ENCODE measurements around the gene PSAP.
"Not testable (repeated sequence)": the region's sequence is repeated elsewhere in the genome, so short reads cannot be mapped to it uniquely, and the experiment has no call there.

GRCh38 chr10:71851465-71852095 is 529 bp upstream of the PSAP start:
- TF ChIP-seq POLR2A, POLR2AphosphoS5 (IDR thresholded peaks at IDR 0.05): not testable (repeated sequence)

Data from prostate gland (tissue), 1 donor.